AG04450 (cell line): ENCODE data around the gene MYL5. TPM values are rescaled to one million over a fixed set of nuclear protein-coding genes. Genes with fewer than 3 reads are reported as not detected.
A peak's percentile ranks its signal among the peaks of the same experiment; 100 is the strongest.

Source experiments
- CTCF ChIA-PET: fragments of 300-600, 350-600 bp; formaldehyde crosslinking; extraction: SDS; loops from one replicate; lab custom pipeline; 2022; ENCODE audit warnings: antibody characterized with exemption, inconsistent platforms; lab: Charles Lee
- POLR2A ChIA-PET: fragments of 350-600 bp; formaldehyde crosslinking; extraction: SDS; loops from one replicate; lab custom pipeline; 2021; ENCODE audit warnings: antibody characterized with exemption, inconsistent platforms; lab: Yijun Ruan, JAX
- DNase-seq: peaks from one replicate; pipeline ENCODE4 v3.0.0-alpha.2; 2011; ENCODE audit warnings: low read depth, low spot score
- H3K27ac ChIP-seq: one replicate; pipeline ENCODE4 v1.5.1; 2012; ENCODE audit warnings: low read depth, low read length, control low read depth
- H3K27me3 ChIP-seq: one replicate; pipeline ENCODE4 v1.6.0; 2012; ENCODE audit warnings: low read length; ENCODE audit not compliant: control insufficient read depth, insufficient read depth
- H3K4me3 ChIP-seq: 2 replicates; pipeline ENCODE4 v1.5.1; 2011; ENCODE audit warnings: mild to moderate bottlenecking, low read depth, low read length, control low read depth
- H3K9me3 ChIP-seq: 2 replicates; pipeline ENCODE4 v1.5.1; 2012; ENCODE audit warnings: low read length; ENCODE audit not compliant: control insufficient read depth, insufficient read depth
- CTCF ChIP-seq: IDR thresholded peaks from 2 replicates; pipeline ENCODE4 v1.5.1; 2011; ENCODE audit warnings: low read depth, low read length, control low read depth, inconsistent platforms
- polyA plus RNA-seq: library from polyadenylated mRNA; depleted of rRNA; stranded (reverse); fragments of >200 nt; gene quantifications from 2 replicates; pipeline ENCODE4 v1.2.3, GENCODE V29; 2011

MYL5 gene
- polyA plus RNA-seq, 1 experiment = 12.3 TPM

GRCh38 chr4:684623-685327 is 10.4 kb downstream of the MYL5 start:
- no peak for DNase-seq
- no peak for TF ChIP-seq CTCF
- Histone ChIP-seq H3K4me3 (no peak overlapping the region), H3K27ac (no peak overlapping the region), H3K27me3 (no peaks in the 10 kb centered on the region), H3K9me3 (peaks cover 5% of the 10 kb centered on the region; the same call in 1 of the 2 replicates)
- ChIA-PET CTCF (interaction anchor here (0.6 to 1.8 kb wide), 3 partner anchors 57 to 354 kb away, joined by 3 to 5 read pairs (median 4); no protein-coding TSS in a partner anchor), POLR2A (no interaction called here)

- CTCF ChIA-PET = interaction anchor here (1.4 kb wide), 1 partner anchor 11 kb away, joined by 4 read pairs; no protein-coding TSS in a partner anchor
- Histone ChIP-seq H3K27me3 (no peaks in the 10 kb centered on the region), H3K9me3 (peaks cover 5% of the 10 kb centered on the region; the same call in 1 of the 2 replicates), H3K27ac (no peak overlapping the region), H3K4me3 (no peak overlapping the region)
- DNase-seq = no peak
- POLR2A ChIA-PET = interaction anchor here (0.7 kb wide), 1 partner anchor 21 kb away, joined by 3 read pairs; no protein-coding TSS in a partner anchor
- no peak for TF ChIP-seq CTCF
These were observed 11.5 kb downstream of the MYL5 start for GRCh38 chr4:685679-686412.

GRCh38 chr4:686413-687040 is 12.2 kb downstream of the MYL5 start:
- POLR2A ChIA-PET = interaction anchor here (0.6 to 1.1 kb wide), 4 partner anchors 13 to 81 kb away, joined by 3 to 6 read pairs (median 3); partner anchors contain the start of genes ATP5ME and MYL5
- DNase-seq = no peak
- Histone ChIP-seq H3K27ac (no peak overlapping the region), H3K9me3 (peaks cover 5% of the 10 kb centered on the region; the same call in 1 of the 2 replicates), H3K27me3 (no peaks in the 10 kb centered on the region), H3K4me3 (no peak overlapping the region)
- no peak for TF ChIP-seq CTCF
- CTCF ChIA-PET = interaction anchor here (1.4 to 1.7 kb wide), 2 partner anchors 12 to 56 kb away, joined by 4 to 8 read pairs; no protein-coding TSS in a partner anchor

GRCh38 chr4:687048-687970 is 13.0 kb downstream of the MYL5 start:
- no peak for DNase-seq
- TF ChIP-seq CTCF = no peak
- Histone ChIP-seq H3K27me3 (no peaks in the 10 kb centered on the region), H3K4me3 (no peak overlapping the region), H3K27ac (peak overlapping the region; percentile 47), H3K9me3 (peaks cover 5% of the 10 kb centered on the region; the same call in 1 of the 2 replicates)
- ChIA-PET CTCF (interaction anchor here (1.4 to 1.7 kb wide), 2 partner anchors 12 to 55 kb away, joined by 4 to 8 read pairs; no protein-coding TSS in a partner anchor), POLR2A (interaction anchor here (0.6 to 1.1 kb wide), 3 partner anchors 13 to 80 kb away, joined by 3 to 6 read pairs (median 3); partner anchors contain the start of genes ATP5ME and MYL5)
